ENCODE measurements around the gene TRAF3IP1.

The TRAF3IP1 gene

DNA sequence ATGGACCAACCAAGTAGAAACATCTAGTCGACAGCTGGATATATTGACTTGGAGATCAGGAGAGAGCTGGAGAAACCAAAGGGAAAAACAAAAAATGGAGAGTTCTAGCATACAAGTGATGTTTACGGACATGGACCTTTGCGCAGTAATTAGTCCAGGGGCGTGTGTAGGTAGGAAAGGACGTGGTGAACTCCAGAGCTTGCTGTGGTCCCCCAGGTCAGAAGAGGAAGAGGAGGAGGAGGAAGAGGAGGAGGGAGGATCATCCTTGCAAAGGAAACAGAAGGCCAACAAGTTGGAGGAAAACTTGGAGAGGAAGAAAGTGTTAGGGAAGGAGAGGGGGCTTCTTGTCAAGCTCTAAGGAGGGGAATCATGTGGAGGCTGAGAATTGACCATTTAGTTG is 17.5 kb downstream of the TRAF3IP1 start:
- no peak for DNase-seq (ENCODE audit: extremely low read depth, low read depth)
- TF ChIP-seq, protein P1, sequence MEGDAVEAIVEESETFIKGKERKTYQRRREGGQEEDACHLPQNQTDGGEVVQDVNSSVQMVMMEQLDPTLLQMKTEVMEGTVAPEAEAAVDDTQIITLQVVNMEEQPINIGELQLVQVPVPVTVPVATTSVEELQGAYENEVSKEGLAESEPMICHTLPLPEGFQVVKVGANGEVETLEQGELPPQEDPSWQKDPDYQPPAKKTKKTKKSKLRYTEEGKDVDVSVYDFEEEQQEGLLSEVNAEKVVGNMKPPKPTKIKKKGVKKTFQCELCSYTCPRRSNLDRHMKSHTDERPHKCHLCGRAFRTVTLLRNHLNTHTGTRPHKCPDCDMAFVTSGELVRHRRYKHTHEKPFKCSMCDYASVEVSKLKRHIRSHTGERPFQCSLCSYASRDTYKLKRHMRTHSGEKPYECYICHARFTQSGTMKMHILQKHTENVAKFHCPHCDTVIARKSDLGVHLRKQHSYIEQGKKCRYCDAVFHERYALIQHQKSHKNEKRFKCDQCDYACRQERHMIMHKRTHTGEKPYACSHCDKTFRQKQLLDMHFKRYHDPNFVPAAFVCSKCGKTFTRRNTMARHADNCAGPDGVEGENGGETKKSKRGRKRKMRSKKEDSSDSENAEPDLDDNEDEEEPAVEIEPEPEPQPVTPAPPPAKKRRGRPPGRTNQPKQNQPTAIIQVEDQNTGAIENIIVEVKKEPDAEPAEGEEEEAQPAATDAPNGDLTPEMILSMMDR (IDR thresholded peaks at IDR 0.05; ENCODE audit: low read depth, low read length) = no peak

DNA sequence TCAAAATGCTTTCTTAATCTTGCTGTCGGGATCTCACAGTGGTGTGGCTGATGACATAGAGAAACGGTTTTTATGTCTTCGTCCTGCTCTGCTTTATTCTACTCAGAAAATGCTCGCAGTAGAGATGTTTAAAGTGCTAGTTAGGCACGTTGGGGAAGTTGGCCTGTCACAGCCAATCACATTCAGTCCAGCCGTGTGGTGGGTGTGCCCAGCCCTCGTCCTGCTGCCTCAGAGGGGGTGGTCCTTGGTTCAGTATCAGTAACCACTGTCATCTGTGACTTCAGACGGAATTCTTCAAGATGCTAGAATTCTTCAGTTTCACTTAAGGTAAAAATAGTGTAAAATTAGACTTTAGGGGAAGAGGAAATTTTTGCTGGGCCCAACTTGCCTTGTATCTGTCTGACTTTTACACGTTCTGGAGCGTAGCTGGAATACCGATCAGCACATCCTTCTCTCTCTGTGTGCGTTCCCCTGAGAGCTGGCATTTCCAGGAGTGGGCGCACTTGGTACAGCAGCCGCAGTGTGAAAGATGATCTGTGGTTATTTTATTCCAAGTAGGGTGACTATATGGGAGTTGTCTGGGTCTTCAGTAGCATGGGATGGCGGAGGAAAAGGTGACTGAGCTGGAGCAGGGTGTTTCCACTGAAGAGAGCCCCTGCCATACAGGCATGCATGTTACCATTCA is 18.5 kb downstream of the TRAF3IP1 start:
- TF ChIP-seq, protein P1 (IDR thresholded peaks at IDR 0.05; ENCODE audit: low read depth, low read length) = no peak
- no peak for DNase-seq (ENCODE audit: extremely low read depth, low read depth)

DNA sequence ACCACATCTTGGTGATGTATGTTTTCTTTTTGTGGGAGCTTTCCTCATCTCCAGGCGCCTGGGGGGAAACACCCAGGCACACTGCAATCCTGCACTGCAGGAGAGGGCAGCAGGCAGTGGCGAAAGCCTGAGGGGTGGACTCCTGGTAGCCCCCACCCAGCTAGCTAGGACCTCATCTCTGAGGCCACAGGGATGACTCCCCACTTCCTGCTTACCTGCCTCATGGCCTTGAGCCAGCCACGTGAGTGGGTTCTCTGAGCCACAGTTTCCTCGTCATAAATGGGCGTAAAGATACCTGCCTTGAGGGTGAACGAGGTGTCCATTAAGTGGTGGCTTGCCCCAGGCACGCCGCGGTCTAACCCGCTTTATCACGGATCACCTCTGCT is 19.1 kb downstream of the TRAF3IP1 start:
- TF ChIP-seq, protein P1 (IDR thresholded peaks at IDR 0.05; ENCODE audit: low read depth, low read length) = no peak

DNA sequence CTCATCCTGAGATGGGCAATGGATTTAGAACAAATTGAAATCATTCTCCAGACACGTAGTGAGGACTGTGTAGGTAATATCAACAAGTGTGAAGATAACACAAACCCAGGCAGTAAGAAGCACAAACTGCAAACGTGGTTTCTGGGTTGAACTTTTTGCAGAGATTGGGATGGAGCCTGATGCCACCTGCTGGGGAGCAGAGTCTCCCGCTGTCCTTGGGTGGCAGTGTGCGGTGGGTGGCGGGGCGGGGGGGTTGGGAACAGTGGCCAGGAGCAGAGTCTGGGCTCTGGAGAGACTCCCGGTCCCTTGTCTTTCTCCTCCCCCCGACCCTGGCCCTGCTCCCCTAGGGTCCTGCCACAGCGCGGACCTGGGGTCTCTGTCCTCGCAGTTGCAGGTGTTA is 19.5 kb downstream of the TRAF3IP1 start:
- no peak for DNase-seq (ENCODE audit: extremely low read depth, low read depth)

More for the DNA sequence above, 19.1 kb downstream of the TRAF3IP1 start:
- DNase-seq (ENCODE audit: extremely low read depth, low read depth) = no peak

GRCh38 chr2:238341536-238341935 is 21.2 kb downstream of the TRAF3IP1 start:
- TF ChIP-seq, protein P1 (IDR thresholded peaks at IDR 0.05; ENCODE audit: low read depth, low read length) = no peak
- no peak for DNase-seq (ENCODE audit: extremely low read depth, low read depth)

More for the DNA sequence above, 19.5 kb downstream of the TRAF3IP1 start:
- TF ChIP-seq, protein P1 (IDR thresholded peaks at IDR 0.05; ENCODE audit: low read depth, low read length) = no peak; the same call in 1 of the 2 replicates

- TF ChIP-seq, protein P1 (IDR thresholded peaks at IDR 0.05; ENCODE audit: low read depth, low read length) = no peak
- no peak for DNase-seq (ENCODE audit: extremely low read depth, low read depth)
These were observed 23.7 kb downstream of the TRAF3IP1 start for GRCh38 chr2:238344035-238344434.

DNA sequence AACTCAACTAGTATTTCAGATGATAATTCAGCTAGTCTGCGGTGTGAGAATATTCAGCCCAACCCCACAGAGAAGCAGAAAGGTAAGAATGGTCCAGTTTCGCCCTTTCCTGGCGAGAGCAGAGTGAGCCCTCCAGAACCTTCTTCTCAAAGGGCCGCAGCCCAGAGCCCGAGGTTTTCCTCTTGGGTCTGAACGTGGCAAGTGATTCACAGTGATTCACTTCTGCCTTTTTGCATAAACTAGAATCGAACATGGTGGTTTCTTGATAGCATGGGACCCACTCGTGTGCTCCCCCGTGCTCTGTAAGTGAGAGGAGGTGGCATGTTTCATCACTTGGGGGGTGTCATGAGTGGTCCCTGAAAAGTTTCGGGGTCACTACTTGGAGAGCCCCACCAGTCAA is 24.2 kb downstream of the TRAF3IP1 start:
- no peak for DNase-seq (ENCODE audit: extremely low read depth, low read depth)
- TF ChIP-seq, protein P1 (IDR thresholded peaks at IDR 0.05; ENCODE audit: low read depth, low read length) = no peak

All from AG09319 (cell line).